Tibial nerve (tissue), 3 donors: ENCODE results near the gene CERCAM.
"Not testable (repeated sequence)": the region's sequence is repeated elsewhere in the genome, so short reads cannot be mapped to it uniquely, and the experiment has no call there.

ENCODE experiments used
- CTCF ChIP-seq, 5 experiments: fragments of 200-600 bp in 3 of 5; fragments of 450-650 bp in 2 of 5; sonication (generic) in 3 of 5; IDR thresholded peaks; one replicate each; pipeline ENCODE4 v1.5.1; 2016 to 2019; ENCODE audit warnings: antibody characterized with exemption in 5 of 5, mild to moderate bottlenecking in 3 of 5, moderate library complexity in 2 of 5
- POLR2A ChIP-seq, 2 donors: fragments of 450-650 bp; IDR thresholded peaks; one replicate each; pipeline ENCODE4 v1.6.1; 2017; ENCODE audit warnings: antibody characterized with exemption in 2 of 2, mild to moderate bottlenecking in 2 of 2, moderate library complexity in 2 of 2

GRCh38 chr9:128423356-128423755, 2.7 kb downstream of the CERCAM start:
- not testable (repeated sequence) for TF ChIP-seq CTCF, POLR2A (IDR thresholded peaks at IDR 0.05)
